K562 (cell line): Measurements from ENCODE around the gene MYO1H. TPM values are rescaled to one million over a fixed set of nuclear protein-coding genes. Genes with fewer than 3 reads are reported as not detected.

Experiments used
- ATAC-seq: fragments of 200-7000 bp; cut with Tn5 transposase; 3 replicates; pipeline ENCODE4 v1.9.1; 2020; ENCODE audit warnings: moderate library complexity
- BruUV-seq: library from RNA; stranded (reverse); fragments of 400-500 nt; replicated peaks from 2 replicates; lab custom pipeline; 2021; lab: Mats Ljungman, UMichigan
- CTCF ChIA-PET: fragments of 300-600 bp; formaldehyde crosslinking; extraction: SDS; loops from one replicate; lab custom pipeline; 2021; ENCODE audit warnings: low intra/inter-chr PET ratio; lab: Yijun Ruan, JAX
- POLR2A ChIA-PET: fragments of 300-600, 350-650 bp; sonication (Branson Sonifier 250); formaldehyde crosslinking; extraction: SDS; loops from one replicate; lab custom pipeline; 2021; ENCODE audit warnings: antibody characterized with exemption, inconsistent platforms; lab: Yijun Ruan, JAX
- DNase-seq, 4 experiments: peaks; one replicate each; pipeline versions ENCODE4 v3.0.0 to v3.0.0-alpha.2; 2011 to 2018; ENCODE audit warnings: low spot score in 3 of 4, mixed read lengths in 3 of 4; ENCODE audit errors: extremely low read depth in 1 of 4
- FAIRE-seq: peaks from 2 replicates; lab custom pipeline; 2011; peaks lifted over from hg19 to GRCh38; lab: Jason Lieb, UNC
- H2AFZ ChIP-seq: 2 replicates; pipeline ENCODE4 v1.6.0; 2011; ENCODE audit warnings: low read depth, low read length, control low read depth, inconsistent platforms
- H3K27ac ChIP-seq: fragments of 200-600 bp; 3 replicates; pipeline ENCODE4 v1.8.0; 2011; ENCODE audit warnings: low read depth, mild to moderate bottlenecking, control low read depth, inconsistent platforms, low read length, moderate library complexity, mixed read lengths; ENCODE audit errors: extremely low read depth
- H3K27me3 ChIP-seq, 2 experiments: fragments of 300-600 bp in 1 of 2; 2 replicates in 1 of 2; 3 replicates in 1 of 2; pipeline versions ENCODE4 v1.6.0 to v1.8.0; 2011; ENCODE audit warnings: inconsistent platforms in 2 of 2, low read length in 2 of 2, mild to moderate bottlenecking in 1 of 2, mixed read lengths in 1 of 2, moderate library complexity in 1 of 2; ENCODE audit not compliant: control insufficient read depth in 2 of 2, insufficient read depth in 2 of 2
- H3K36me3 ChIP-seq: fragments of 300-600 bp; 3 replicates; pipeline ENCODE4 v1.8.0; 2011; ENCODE audit warnings: mild to moderate bottlenecking, low read length, inconsistent platforms; ENCODE audit not compliant: control insufficient read depth, insufficient read depth
- H3K4me1 ChIP-seq, 2 experiments: fragments of 200-600 bp in 1 of 2; replicated peaks in 1 of 2; 2 replicates in 1 of 2; 3 replicates in 1 of 2; pipeline versions ENCODE4 v1.5.1 to v1.8.0; 2011; ENCODE audit warnings: inconsistent platforms in 2 of 2, low read length in 2 of 2, mild to moderate bottlenecking in 1 of 2, mixed read lengths in 1 of 2, moderate library complexity in 1 of 2; ENCODE audit not compliant: control insufficient read depth in 2 of 2, insufficient read depth in 2 of 2
- H3K4me2 ChIP-seq: 2 replicates; pipeline ENCODE4 v1.6.1; 2011; ENCODE audit warnings: low read length, control low read depth, inconsistent platforms, mixed read lengths; ENCODE audit not compliant: insufficient read depth
- H3K4me3 ChIP-seq: fragments of 200-600 bp; sonication (generic), shearing (Covaris generic); 2 replicates; pipeline ENCODE4 v1.5.1; 2016; ENCODE audit warnings: control low read depth, inconsistent platforms
- H3K79me2 ChIP-seq: fragments of 200-600 bp; 3 replicates; pipeline ENCODE4 v1.8.0; 2011; ENCODE audit warnings: low read length, inconsistent platforms; ENCODE audit not compliant: control insufficient read depth, insufficient read depth
- H3K9ac ChIP-seq, 2 experiments: 2 replicates each; pipeline versions ENCODE4 v1.6.0 to v1.6.1; 2011; ENCODE audit warnings: low read depth in 2 of 2, low read length in 2 of 2, control low read depth in 1 of 2, inconsistent platforms in 1 of 2, mild to moderate bottlenecking in 1 of 2, mixed read lengths in 1 of 2; ENCODE audit not compliant: insufficient read depth in 1 of 2
- H3K9me1 ChIP-seq: one replicate; pipeline ENCODE4 v1.6.0; 2011; ENCODE audit warnings: inconsistent platforms, mild to moderate bottlenecking, low read length, moderate library complexity; ENCODE audit not compliant: control insufficient read depth, insufficient read depth
- H3K9me3 ChIP-seq: replicated peaks from 2 replicates; pipeline ENCODE4 v1.5.1; 2011; ENCODE audit warnings: low read depth, low read length, inconsistent platforms; ENCODE audit not compliant: control insufficient read depth, insufficient read depth
- H4K20me1 ChIP-seq: replicated peaks from 2 replicates; pipeline ENCODE4 v1.6.1; 2011; ENCODE audit warnings: low read length, inconsistent platforms, mixed read lengths; ENCODE audit not compliant: control insufficient read depth, insufficient read depth
- CAMTA2 ChIP-seq: fragments of 250-450 bp; sonication (Bioruptor Pico); conservative IDR thresholded peaks from 2 replicates; pipeline ENCODE4 v1.5.1; 2022
- CBX1 ChIP-seq: sonication (generic); IDR thresholded peaks from 2 replicates; pipeline ENCODE4 v1.6.1; 2016; ENCODE audit warnings: antibody characterized with exemption, low read depth, mild to moderate bottlenecking
- CTCFL ChIP-seq: IDR thresholded peaks from 2 replicates; pipeline ENCODE4 v1.6.1; 2011; ENCODE audit warnings: borderline replicate concordance, low read depth, mild to moderate bottlenecking, moderate library complexity, low read length; ENCODE audit not compliant: insufficient read depth, poor library complexity, severe bottlenecking
- GTF3C2 ChIP-seq: IDR thresholded peaks from 3 replicates; pipeline ENCODE4 v1.6.1; 2011; ENCODE audit warnings: borderline replicate concordance, mild to moderate bottlenecking, moderate library complexity; ENCODE audit not compliant: insufficient read length; ENCODE audit errors: extremely low read depth
- IRF1 ChIP-seq: sonication (generic); formaldehyde crosslinking; IDR thresholded peaks from 2 replicates; pipeline ENCODE4 v1.8.0; 2022; ENCODE audit warnings: missing genetic modification reagents, mild to moderate bottlenecking, borderline replicate concordance
- KAT8 ChIP-seq: fragments of 450-650 bp; IDR thresholded peaks from 2 replicates; pipeline ENCODE4 v1.6.1; 2016; ENCODE audit warnings: low read depth, mild to moderate bottlenecking
- KLF16 ChIP-seq: IDR thresholded peaks from 2 replicates; pipeline ENCODE4 v1.6.1; 2016; ENCODE audit warnings: antibody characterized with exemption
- MTF1 ChIP-seq: fragments of 250-450 bp; sonication (Bioruptor Pico); IDR thresholded peaks from 2 replicates; pipeline ENCODE4 v1.9.0; 2021; ENCODE audit warnings: moderate library complexity, mild to moderate bottlenecking, inconsistent platforms, borderline replicate concordance
- TCF15 ChIP-seq: fragments of 250-450 bp; sonication (Bioruptor Pico); IDR thresholded peaks from 2 replicates; pipeline ENCODE4 v1.8.0; 2022; ENCODE audit warnings: moderate library complexity, mild to moderate bottlenecking, inconsistent platforms
- TCFL5 ChIP-seq: fragments of 250-450 bp; sonication (Bioruptor Pico); conservative IDR thresholded peaks from 2 replicates; pipeline ENCODE4 v1.6.1; 2021; ENCODE audit warnings: mild to moderate bottlenecking, moderate library complexity, matching md5 sums
- in situ Hi-C: fragments of 300-500 bp; cut with MboI; formaldehyde crosslinking; loops from 4 replicates; pipeline ENCODE4 v1.15.0; 2018; ENCODE audit warnings: inconsistent platforms, mixed read lengths
- intact Hi-C: fragments of 100-400 bp; cut with micrococcal nuclease; formaldehyde crosslinking; loops from 2 replicates; pipeline ENCODE4 v1.14.2; 2022
- polyA plus RNA-seq, 8 experiments: library from polyadenylated mRNA; depleted of rRNA in 4 of 8; stranded (reverse) in 5 of 8; unstranded in 3 of 8; fragments of >200 nt; fragmentation: Nextera tagmentation in 2 of 8; fragmentation: Illumina TruSeq in 1 of 8; extraction: Ambion mirVana in 2 of 8; extraction: Trizol in 1 of 8; gene quantifications; 2 replicates each; pipeline versions ENCODE4 v1.2.1 to v1.2.3, GENCODE V29; 2011 to 2014; ENCODE audit warnings: inconsistent platforms in 1 of 8, missing spikeins in 1 of 8
- total RNA-seq, 7 experiments: library from RNA; depleted of rRNA in 6 of 7; stranded (reverse); fragments of >200 nt in 6 of 7; fragmentation: Illumina TruSeq in 2 of 7; extraction: Trizol in 2 of 7; gene quantifications; 2 replicates each; pipeline versions ENCODE4 v1.2.1 to v1.2.3, GENCODE V29; 2011 to 2021; ENCODE audit warnings: low replicate concordance in 1 of 7

Gene MYO1H
- total and polyA plus RNA-seq, 9 of the 15 experiments (the other 6 are each of a cell fraction or from before 2014, with no cell fraction given) = not detected

- Histone ChIP-seq H3K9me1 (no peaks in the 10 kb centered on the region), H3K27ac (no peak overlapping the region), H3K4me2 (no peak overlapping the region), H3K36me3 (peaks cover 56% of the 10 kb centered on the region; the same call in 2 of the 3 replicates), H3K79me2 (no peaks in the 10 kb centered on the region), H3K9ac (no peak overlapping the region), H2AFZ (no peak overlapping the region), H3K9me3 (no peaks in the 10 kb centered on the region; the same call in 1 of the 2 replicates), H3K4me1 (no peaks in the 10 kb centered on the region), H3K4me3 (no peak overlapping the region), H4K20me1 (no peaks in the 10 kb centered on the region), H3K27me3 (no peaks in the 10 kb centered on the region)
- no peak for FAIRE-seq
- ChIA-PET POLR2A (no interaction called here), CTCF (no interaction called here)
- intact Hi-C loops = no loop called here
- in situ Hi-C loops = no loop called here
- no peak for TF ChIP-seq KAT8
- ATAC-seq = no peak
- no peak for DNase-seq
- no TSS peak for BruUV-seq
Measured at GRCh38 chr12:109495012-109495411, 147.3 kb downstream of the MYO1H start.

GRCh38 chr12:109496306-109496705, 148.6 kb downstream of the MYO1H start:
- FAIRE-seq = no peak
- Histone ChIP-seq H3K79me2 (no peaks in the 10 kb centered on the region), H3K9me1 (no peaks in the 10 kb centered on the region), H4K20me1 (no peaks in the 10 kb centered on the region), H3K27me3 (no peaks in the 10 kb centered on the region), H2AFZ (no peak overlapping the region), H3K9me3 (no peaks in the 10 kb centered on the region; the same call in 1 of the 2 replicates), H3K4me1 (no peaks in the 10 kb centered on the region), H3K4me3 (no peak overlapping the region), H3K27ac (no peak overlapping the region), H3K4me2 (no peak overlapping the region), H3K36me3 (peaks cover 57% of the 10 kb centered on the region; the same call in 2 of the 3 replicates), H3K9ac (no peak overlapping the region)
- intact Hi-C loops = no loop called here
- no peak for DNase-seq
- ChIA-PET POLR2A (no interaction called here), CTCF (no interaction called here)
- no TSS peak for BruUV-seq
- ATAC-seq = no peak
- in situ Hi-C loops = no loop called here
- no peak for TF ChIP-seq CAMTA2 (CRISPR knock-in tag)
- no peak for TF ChIP-seq GTF3C2
- no peak for TF ChIP-seq CTCFL
- no peak for TF ChIP-seq TCFL5
- no peak for TF ChIP-seq MTF1
- no peak for TF ChIP-seq KLF16
- no peak for TF ChIP-seq IRF1 (CRISPR knock-in tag)
- TF ChIP-seq TCF15 (CRISPR knock-in tag) = no peak
- TF ChIP-seq CBX1 = no peak
